ENCODE data around the gene RASGRP3. TPM values are rescaled to one million over a fixed set of nuclear protein-coding genes. Genes with fewer than 3 reads are reported as not detected.

The RASGRP3 gene
- total RNA-seq, 1 experiment from 2014 or later, result 0.59 TPM

DNA sequence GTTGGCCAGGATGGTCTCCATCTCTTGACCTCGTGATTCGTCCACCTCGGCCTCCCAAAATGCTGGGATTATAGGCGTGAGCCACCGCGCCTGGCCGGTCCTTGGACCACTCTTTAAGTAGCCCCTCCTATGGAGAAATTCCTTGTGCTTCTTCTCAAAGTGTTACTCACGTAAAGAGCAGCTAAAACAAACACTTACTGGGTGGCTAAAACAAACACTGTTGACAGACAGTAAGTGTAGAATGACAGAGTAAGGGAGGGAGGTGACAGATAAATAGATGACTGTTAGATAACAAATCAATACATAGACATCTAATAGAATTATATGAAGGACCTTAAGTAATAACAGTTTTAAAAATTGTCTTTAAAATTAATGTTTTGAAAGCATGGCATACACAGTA lies 40.9 kb upstream of the RASGRP3 start:
- no peak overlapping the region for H2AFZ ChIP-seq (ENCODE audit: low read depth, low read length, poor library complexity, severe bottlenecking)
- RAD21 ChIA-PET (ENCODE audit: low non-redundant PET in 1 of 2, low total read pairs in 2 of 2, uncharacterized antibody in 2 of 2, unreplicated experiment in 2 of 2), result no interaction called here
- intact Hi-C loops (cut with micrococcal nuclease), result no loop called here
- POLR2A ChIA-PET, result no interaction called here
- H3K9me3 ChIP-seq (ENCODE audit: control insufficient read depth in 1 of 2, insufficient read depth in 1 of 2, low read depth in 1 of 2, low read length in 2 of 2), result no peaks in the 10 kb centered on the region
- CTCF ChIA-PET, result interaction anchor here (0.8 kb wide), 1 partner anchor 20 kb away, joined by 3 read pairs; no protein-coding TSS in a partner anchor
- no peak overlapping the region for H3K9ac ChIP-seq (ENCODE audit: low read length)
- no peak overlapping the region for H3K4me2 ChIP-seq (ENCODE audit: low read length)
- no peaks in the 10 kb centered on the region for H3K4me1 ChIP-seq (ENCODE audit: control insufficient read depth in 1 of 2, insufficient read depth in 2 of 2, low read length in 2 of 2)
- H3K27me3 ChIP-seq (ENCODE audit: insufficient read depth, low read length), result no peaks in the 10 kb centered on the region
- DNase-seq (ENCODE audit: low read depth, low spot score) (no peak), ATAC-seq (no peak)
- no peak for TF ChIP-seq CBX3 (IDR thresholded peaks at IDR 0.05; ENCODE audit: low read depth)
- no peak for TF ChIP-seq SIN3A (IDR thresholded peaks at IDR 0.05; ENCODE audit: low read depth)
- TF ChIP-seq RAD21 (IDR thresholded peaks at IDR 0.05; ENCODE audit: low read depth), result no peak
- no peak for TF ChIP-seq EZH2phosphoT487 (IDR thresholded peaks at IDR 0.05; ENCODE audit: borderline replicate concordance)
- no peak for TF ChIP-seq ZNF274 (IDR thresholded peaks at IDR 0.05; ENCODE audit: low read depth, low read length)
- no peak for TF ChIP-seq EGR1 (IDR thresholded peaks at IDR 0.05; ENCODE audit: low read depth)
- TF ChIP-seq TCF7L2 (IDR thresholded peaks at IDR 0.05; ENCODE audit: borderline replicate concordance, extremely low read depth, insufficient read depth, insufficient read length), result no peak
- TF ChIP-seq, protein P1, sequence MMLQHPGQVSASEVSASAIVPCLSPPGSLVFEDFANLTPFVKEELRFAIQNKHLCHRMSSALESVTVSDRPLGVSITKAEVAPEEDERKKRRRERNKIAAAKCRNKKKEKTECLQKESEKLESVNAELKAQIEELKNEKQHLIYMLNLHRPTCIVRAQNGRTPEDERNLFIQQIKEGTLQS (IDR thresholded peaks at IDR 0.05), result no peak
- no peak for TF ChIP-seq ZFX (IDR thresholded peaks at IDR 0.05)
- TF ChIP-seq CEBPB (IDR thresholded peaks at IDR 0.05; ENCODE audit: low read depth), result no peak
- no peak for TF ChIP-seq ELF1 (IDR thresholded peaks at IDR 0.05; ENCODE audit: borderline replicate concordance, low read depth)
- TF ChIP-seq SRF (IDR thresholded peaks at IDR 0.05; ENCODE audit: low read depth), result no peak
- TF ChIP-seq POLR2A (IDR thresholded peaks at IDR 0.05; ENCODE audit: borderline replicate concordance, extremely low read depth, insufficient read depth, insufficient read length), result no peak
- TF ChIP-seq SP1 (IDR thresholded peaks at IDR 0.05; ENCODE audit: low read depth), result no peak
- TF ChIP-seq FOSL1 (IDR thresholded peaks at IDR 0.05; ENCODE audit: low read depth), result no peak
- TF ChIP-seq, protein P2, sequence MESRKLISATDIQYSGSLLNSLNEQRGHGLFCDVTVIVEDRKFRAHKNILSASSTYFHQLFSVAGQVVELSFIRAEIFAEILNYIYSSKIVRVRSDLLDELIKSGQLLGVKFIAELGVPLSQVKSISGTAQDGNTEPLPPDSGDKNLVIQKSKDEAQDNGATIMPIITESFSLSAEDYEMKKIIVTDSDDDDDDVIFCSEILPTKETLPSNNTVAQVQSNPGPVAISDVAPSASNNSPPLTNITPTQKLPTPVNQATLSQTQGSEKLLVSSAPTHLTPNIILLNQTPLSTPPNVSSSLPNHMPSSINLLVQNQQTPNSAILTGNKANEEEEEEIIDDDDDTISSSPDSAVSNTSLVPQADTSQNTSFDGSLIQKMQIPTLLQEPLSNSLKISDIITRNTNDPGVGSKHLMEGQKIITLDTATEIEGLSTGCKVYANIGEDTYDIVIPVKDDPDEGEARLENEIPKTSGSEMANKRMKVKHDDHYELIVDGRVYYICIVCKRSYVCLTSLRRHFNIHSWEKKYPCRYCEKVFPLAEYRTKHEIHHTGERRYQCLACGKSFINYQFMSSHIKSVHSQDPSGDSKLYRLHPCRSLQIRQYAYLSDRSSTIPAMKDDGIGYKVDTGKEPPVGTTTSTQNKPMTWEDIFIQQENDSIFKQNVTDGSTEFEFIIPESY (IDR thresholded peaks at IDR 0.05; ENCODE audit: extremely low read depth, insufficient replicate concordance, low read length), result no peak
- no peaks in the 10 kb centered on the region for H3K9me2 ChIP-seq (ENCODE audit: insufficient read depth)
- no peaks in the 10 kb centered on the region for H3K36me3 ChIP-seq (ENCODE audit: control insufficient read depth in 1 of 2, insufficient read depth in 2 of 2, low read length in 2 of 2)
- BruUV-seq (replicated peaks), result no TSS peak
- no peaks in the 10 kb centered on the region for H4K20me1 ChIP-seq (ENCODE audit: insufficient read depth)
- H3K79me2 ChIP-seq (ENCODE audit: insufficient read depth, low read length), result no peaks in the 10 kb centered on the region
- H3K27ac ChIP-seq (ENCODE audit: low read depth, low read length), result no peak overlapping the region
- no peak overlapping the region for H3K4me3 ChIP-seq (replicated peaks in 1 of 2; ENCODE audit: low read depth in 1 of 2, low read length in 2 of 2)

Measured in HCT116 (cell line).